Osteocyte (in vitro differentiated cells): ENCODE measurements around the gene RALGAPB. TPM values are rescaled to one million over a fixed set of nuclear protein-coding genes. Genes with fewer than 3 reads are reported as not detected.

ENCODE experiments used
- DNase-seq: peaks from one replicate; pipeline ENCODE4 v3.0.0; 2021; ENCODE audit warnings: mixed read lengths; ENCODE audit not compliant: unreplicated experiment; ENCODE audit errors: extremely low spot score
- H3K27ac Mint-ChIP-seq: one replicate; pipeline ENCODE4 v1.8.0; 2021; ENCODE audit warnings: mild to moderate bottlenecking, mixed read lengths; ENCODE audit not compliant: unreplicated experiment
- H3K27me3 Mint-ChIP-seq: one replicate; pipeline ENCODE4 v1.8.0; 2021; ENCODE audit warnings: mixed read lengths; ENCODE audit not compliant: unreplicated experiment
- H3K36me3 Mint-ChIP-seq: one replicate; pipeline ENCODE4 v1.8.0; 2021; ENCODE audit warnings: mixed read lengths; ENCODE audit not compliant: unreplicated experiment
- H3K4me1 Mint-ChIP-seq: one replicate; pipeline ENCODE4 v1.8.0; 2021; ENCODE audit warnings: mixed read lengths; ENCODE audit not compliant: unreplicated experiment
- H3K4me3 Mint-ChIP-seq: one replicate; pipeline ENCODE4 v1.8.0; 2021; ENCODE audit warnings: mild to moderate bottlenecking, moderate library complexity, mixed read lengths; ENCODE audit not compliant: unreplicated experiment
- H3K9me3 Mint-ChIP-seq: one replicate; pipeline ENCODE4 v1.8.0; 2021; ENCODE audit warnings: mixed read lengths; ENCODE audit not compliant: unreplicated experiment
- CTCF ChIP-seq: fragments of 200-600 bp; sonication (generic); IDR thresholded peaks from 2 replicates; pipeline ENCODE4 v1.5.0; 2021; ENCODE audit warnings: antibody characterized with exemption, mild to moderate bottlenecking, moderate library complexity
- long read RNA-seq: library from polyadenylated mRNA; unstranded; transcript quantifications from one replicate; pipeline ENCODE4 v2.0.0, GENCODE V29; 2021
- total RNA-seq: library from RNA; stranded (reverse); gene quantifications from 2 replicates; pipeline ENCODE4 v1.2.1, GENCODE V29; 2021

Gene RALGAPB
- 36.8 and 37.1 TPM in 2 replicates for total RNA-seq
- long read RNA-seq, partial matches to known transcripts = 3 of 14 reads
- long read RNA-seq, other reads (novel, unspliced or antisense) = 11 of 14 reads

- no peaks in the 10 kb centered on the region for H3K9me3 Mint-ChIP-seq
- peak within 1 kb of the TSS; percentile 85 for H3K27ac Mint-ChIP-seq
- peaks cover 29% of the 10 kb centered on the region for H3K4me1 Mint-ChIP-seq
- DNase-seq = peak; percentile 100
- peaks cover 22% of the 10 kb centered on the region for H3K27me3 Mint-ChIP-seq
- H3K4me3 Mint-ChIP-seq = peak within 1 kb of the TSS; percentile 82
- H3K36me3 Mint-ChIP-seq = peaks cover 4% of the 10 kb centered on the region
- TF ChIP-seq CTCF = peak; percentile 54
Observed at GRCh38 chr20:38472513-38473366, at the start of gene RALGAPB. TSS of gene RALGAPB (plus strand) at chr20:38472843. CDS start at chr20:38488433, 15,590 bp downstream.

DNA sequence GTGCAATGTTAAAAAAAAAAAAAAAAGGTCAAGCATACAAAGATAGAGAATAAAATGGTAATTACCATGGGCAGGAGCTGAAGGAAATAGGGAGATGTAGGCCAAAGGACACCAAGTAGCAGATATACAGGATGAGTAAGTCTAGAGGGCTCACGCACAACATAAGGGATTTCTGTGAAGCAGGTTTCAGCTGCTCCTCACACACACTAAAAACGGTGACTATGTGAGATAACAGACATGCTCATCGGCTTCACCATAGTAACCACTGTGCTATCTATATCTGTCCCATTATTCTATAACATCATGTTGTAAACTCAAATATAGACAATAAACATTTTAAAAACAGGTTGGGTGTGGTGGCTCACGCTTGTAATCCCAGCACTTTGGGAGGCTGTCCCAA lies 49.1 kb upstream of the RALGAPB start:
- Mint-ChIP-seq H3K36me3 (peaks cover 61% of the 10 kb centered on the region), H3K9me3 (no peaks in the 10 kb centered on the region), H3K27me3 (no peaks in the 10 kb centered on the region), H3K27ac (no peak overlapping the region), H3K4me3 (no peak overlapping the region), H3K4me1 (peaks cover 19% of the 10 kb centered on the region)
- no peak for DNase-seq
- TF ChIP-seq CTCF = no peak

GRCh38 chr20:38424401-38424800 lies 48.2 kb upstream of the RALGAPB start:
- Mint-ChIP-seq H3K9me3 (no peaks in the 10 kb centered on the region), H3K27me3 (no peaks in the 10 kb centered on the region), H3K36me3 (peaks cover 61% of the 10 kb centered on the region), H3K27ac (no peak overlapping the region), H3K4me1 (peaks cover 19% of the 10 kb centered on the region), H3K4me3 (no peak overlapping the region)
- no peak for DNase-seq
- TF ChIP-seq CTCF = no peak

DNA sequence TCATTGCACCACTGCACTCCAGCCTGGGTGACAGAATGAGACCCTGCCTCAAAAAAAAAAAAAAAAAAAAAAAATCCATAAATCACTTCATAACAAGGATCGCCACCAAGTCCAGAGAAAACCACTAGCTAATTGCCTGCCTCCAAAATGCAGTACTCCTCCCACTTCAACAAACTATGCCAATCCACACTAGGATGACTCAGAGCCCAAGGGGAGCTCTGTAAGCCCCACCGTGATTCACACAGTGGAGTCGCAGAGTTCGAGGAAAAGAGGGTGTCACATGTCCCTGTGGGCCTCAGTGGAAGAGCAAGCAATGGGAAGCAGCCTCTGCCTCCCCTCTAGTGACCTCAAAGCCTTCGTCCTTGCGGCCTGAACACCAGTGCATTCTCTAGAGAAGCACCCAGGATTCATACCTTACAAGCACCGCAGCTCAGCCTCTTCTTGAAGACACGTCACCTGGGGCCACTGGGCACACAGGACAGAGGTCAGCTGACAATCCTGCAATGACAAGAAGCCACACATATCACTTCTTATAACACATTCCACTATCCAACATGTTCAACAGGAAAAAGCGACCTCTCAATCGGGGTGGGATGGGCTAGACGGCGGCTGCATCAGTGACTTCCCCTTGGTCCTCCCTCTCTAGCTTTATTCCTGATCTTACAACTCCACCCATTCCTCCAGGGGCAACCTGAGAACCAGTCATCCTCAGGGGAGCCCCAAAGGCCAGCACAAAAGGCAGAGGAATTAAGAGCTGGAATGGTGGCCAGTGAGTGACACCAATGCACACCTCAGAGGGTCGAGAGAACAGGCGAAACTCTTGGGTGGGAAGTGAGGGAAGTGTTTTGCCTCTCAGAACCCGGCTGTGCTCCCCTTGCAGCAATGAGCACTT lies 46.4 kb upstream of the RALGAPB start:
- H3K36me3 Mint-ChIP-seq = peaks cover 51% of the 10 kb centered on the region
- peaks cover 19% of the 10 kb centered on the region for H3K4me1 Mint-ChIP-seq
- H3K9me3 Mint-ChIP-seq = no peaks in the 10 kb centered on the region
- no peak for DNase-seq
- H3K4me3 Mint-ChIP-seq = no peak overlapping the region
- peak overlapping the region; percentile 4 for H3K27ac Mint-ChIP-seq
- no peaks in the 10 kb centered on the region for H3K27me3 Mint-ChIP-seq
- no peak for TF ChIP-seq CTCF
